Hematopoietic multipotent progenitor cell treated with erythropoietin and hydrocortisone succinate and interleukin-3 and kit ligand, for 15 days (in vitro differentiated cells): Measurements from ENCODE around the gene PWP2.
"Not testable (repeated sequence)": the region's sequence is repeated elsewhere in the genome, so short reads cannot be mapped to it uniquely, and the experiment has no call there.

Experiments used
- DNase-seq: peaks from one replicate; pipeline ENCODE4 v3.0.0-alpha.2; 2015; ENCODE audit warnings: low spot score

The PWP2 gene

DNA sequence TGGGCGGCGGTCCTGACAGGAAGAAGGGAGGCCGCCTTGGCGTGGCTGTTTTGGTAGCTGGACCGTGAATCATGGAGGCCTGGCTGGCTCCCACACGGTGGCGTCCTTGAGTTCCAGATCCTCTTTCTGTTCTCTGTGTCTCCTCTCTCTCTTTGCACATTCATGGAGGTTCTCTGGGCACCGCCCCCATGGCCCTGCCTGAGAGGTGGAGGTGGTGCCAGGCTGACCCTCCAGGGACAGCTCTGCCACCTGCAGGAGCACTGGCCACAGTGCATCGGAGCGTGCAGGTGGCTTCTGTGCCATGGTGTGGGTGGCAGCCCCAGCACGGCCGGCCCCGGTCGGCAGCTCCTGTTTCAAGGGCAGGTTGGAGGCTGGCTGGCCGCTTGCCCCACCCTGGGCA lies 30.8 kb downstream of the PWP2 start:
- not testable (repeated sequence) for DNase-seq

- not testable (repeated sequence) for DNase-seq
Measured at GRCh38 chr21:44139787-44140551, 32.8 kb downstream of the PWP2 start.

GRCh38 chr21:44140552-44140932 lies 33.3 kb downstream of the PWP2 start:
- not testable (repeated sequence) for DNase-seq

DNA sequence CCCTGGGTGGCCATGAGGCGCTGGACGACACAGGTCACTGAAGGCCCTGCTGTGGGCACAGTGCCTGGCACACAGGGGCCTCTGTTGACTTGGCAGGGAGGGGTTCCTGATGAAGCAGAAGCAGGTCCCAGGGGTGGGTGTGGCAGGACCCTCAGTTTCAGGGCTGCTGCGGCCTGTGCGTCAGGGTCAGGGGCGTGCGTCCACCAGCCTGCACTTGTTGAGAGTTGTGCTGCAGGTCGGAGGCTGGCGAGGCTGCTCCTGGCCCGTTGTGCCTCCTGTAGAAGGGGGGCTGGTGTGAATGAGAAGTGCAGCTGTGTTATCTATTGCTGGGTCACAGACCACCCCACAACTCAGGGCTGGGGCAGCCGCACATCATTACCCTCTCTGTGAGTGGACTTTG lies 35.3 kb downstream of the PWP2 start:
- DNase-seq = not testable (repeated sequence)

DNA sequence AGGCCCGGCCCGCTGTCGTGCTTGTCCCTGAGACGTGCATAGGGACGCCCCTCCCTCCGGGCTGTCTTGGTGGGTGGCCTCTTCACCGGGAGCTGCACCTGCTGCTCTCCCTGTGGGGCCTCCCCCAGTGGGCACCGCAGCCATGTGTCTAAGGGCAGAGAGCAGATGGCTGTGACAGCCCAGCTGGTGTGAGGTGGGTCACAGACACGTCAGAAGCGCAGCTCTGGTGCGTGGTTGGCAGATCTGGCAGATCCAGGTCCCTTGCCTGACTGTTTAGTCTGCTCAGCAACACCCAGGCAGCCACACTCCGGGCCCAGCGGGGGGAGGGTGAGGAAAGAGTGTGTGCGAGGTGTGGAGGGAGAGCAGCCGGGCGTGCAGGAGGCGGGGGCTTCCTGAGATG lies 36.2 kb downstream of the PWP2 start:
- DNase-seq = not testable (repeated sequence)

GRCh38 chr21:44143996-44144395 lies 36.8 kb downstream of the PWP2 start:
- DNase-seq = not testable (repeated sequence)

GRCh38 chr21:44144784-44145602 lies 37.8 kb downstream of the PWP2 start:
- not testable (repeated sequence) for DNase-seq

DNA sequence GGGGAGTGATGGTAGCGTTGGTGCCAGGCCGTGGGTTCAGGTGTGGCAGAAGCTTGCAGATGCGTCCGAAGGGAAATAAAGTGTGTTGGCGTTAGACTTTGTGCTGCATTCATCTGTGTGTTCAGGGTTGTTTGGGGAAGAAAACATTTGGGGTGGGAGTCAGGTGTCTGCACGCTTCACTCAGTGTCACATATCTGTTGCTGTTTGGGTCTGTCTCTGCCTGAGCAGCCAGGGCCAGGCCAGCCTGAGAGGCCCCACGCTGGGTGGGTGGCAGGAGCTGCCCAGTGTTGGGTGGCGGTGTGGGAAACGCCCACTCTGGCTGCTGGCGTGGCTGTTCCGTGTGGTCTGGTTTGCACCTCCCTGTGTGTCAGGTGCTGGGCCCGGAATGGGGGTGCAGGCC lies 38.4 kb downstream of the PWP2 start:
- not testable (repeated sequence) for DNase-seq

GRCh38 chr21:44147108-44147507 lies 39.9 kb downstream of the PWP2 start:
- not testable (repeated sequence) for DNase-seq

DNA sequence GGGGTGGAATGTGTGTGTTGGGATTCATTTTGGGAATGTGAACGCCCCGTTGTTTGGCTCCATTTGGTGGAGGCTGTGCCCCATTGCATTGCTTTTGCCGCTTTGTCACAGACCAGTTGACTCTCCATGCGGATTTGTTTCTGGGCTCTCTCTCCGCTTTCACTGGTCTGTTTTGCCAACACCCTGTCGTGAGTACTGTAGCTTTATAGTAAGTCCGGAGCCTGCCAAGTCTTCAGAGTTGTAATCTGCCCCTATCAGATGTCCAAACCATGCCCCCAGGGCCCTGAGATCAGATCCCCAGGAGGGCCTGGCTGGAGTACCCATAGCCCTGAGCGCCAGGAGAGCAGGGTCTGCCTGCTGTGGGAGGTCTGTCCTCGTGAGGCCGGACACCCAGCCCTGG lies 43.1 kb downstream of the PWP2 start:
- DNase-seq = not testable (repeated sequence)

DNA sequence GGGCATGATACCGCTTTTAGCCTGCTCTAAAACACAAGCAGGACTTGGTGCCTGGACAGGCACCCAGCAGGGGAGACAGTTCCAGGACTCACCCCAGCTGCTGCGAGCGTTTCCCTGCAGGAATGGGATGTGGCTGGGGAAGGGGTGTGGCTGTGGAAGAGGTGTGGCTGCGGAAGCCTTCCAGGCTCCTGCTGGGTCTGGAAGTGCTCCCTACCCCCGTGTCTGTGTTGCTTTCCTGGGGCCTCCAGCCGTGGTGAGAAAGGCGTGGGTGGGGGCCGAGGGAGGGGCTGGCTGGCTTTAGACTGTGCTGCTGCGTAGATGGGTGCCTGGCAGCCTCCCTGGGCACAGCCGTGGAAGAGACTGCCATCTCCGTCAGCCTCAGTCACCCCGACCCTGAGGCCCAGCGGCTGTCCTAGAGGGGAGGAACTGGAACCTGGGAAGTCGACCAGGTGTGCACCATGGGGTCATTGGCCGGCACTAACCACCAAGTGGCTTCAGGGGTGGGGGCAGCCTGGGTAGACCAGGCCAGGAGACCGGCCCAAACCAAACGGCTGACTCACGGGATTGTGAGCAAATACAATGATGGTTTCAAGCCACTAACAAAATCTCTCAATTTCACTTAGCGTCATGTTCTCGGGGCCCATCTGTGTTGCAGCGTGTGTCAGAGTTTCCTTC lies 46.2 kb downstream of the PWP2 start:
- not testable (repeated sequence) for DNase-seq

- DNase-seq = not testable (repeated sequence)
Measured at GRCh38 chr21:44153889-44154228, 46.7 kb downstream of the PWP2 start.

DNA sequence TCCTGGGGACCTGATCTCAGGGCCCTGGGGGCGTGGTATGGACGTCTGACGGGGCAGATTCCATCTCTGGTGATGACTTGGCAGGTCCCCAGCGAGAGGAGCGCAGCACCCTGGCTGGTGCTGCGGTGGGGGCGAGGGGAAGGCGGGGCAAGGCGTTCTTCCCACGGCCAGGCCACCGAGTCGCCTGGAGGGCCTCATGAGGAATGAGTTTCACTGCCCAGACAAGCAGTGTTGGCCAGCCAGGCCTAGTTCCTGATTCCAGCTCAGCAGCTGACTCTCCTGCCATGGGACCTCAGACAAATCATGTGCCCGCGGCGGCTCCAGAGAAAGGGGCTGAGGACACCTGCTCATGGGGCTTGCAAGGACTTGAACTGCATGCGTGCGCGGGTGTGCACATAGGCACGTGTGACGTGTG lies 47.6 kb downstream of the PWP2 start:
- DNase-seq = not testable (repeated sequence)

DNA sequence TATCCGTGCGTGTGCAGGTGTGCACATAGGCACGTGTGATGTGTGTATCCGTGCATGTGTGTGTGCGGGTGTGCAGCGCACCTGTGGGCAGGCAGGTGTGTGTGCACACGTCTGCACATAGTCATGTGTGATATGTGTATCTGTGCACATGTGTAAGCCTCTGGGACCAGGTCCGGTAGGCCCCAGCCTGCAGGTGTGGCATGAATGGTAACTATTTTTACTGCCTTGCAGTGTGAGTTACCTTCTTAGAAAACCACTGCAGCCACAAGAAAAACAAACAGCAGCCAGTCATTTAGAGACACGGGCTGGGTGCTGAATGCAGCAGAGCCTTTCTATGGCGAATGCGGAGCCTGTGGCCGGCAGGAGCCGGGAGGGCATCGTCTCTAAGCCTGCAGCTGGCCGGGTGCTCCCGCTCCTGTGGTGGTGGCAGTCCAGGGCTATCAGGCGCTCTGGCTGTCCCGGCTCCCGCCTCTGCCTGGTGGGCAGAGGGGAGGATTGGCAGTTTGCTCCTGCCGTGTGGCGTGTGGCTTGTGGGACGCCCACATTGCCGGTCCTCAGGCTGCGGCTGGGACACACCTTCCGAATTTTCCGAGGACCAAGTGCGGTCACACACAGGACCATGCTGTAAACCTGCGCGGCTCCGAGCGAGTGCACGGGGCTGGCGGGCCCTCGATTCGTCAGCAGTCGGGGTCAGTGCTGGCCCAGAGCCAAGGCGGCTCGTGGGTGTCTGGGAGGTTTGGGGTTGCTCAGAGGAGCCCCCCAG lies 48.2 kb downstream of the PWP2 start:
- DNase-seq = not testable (repeated sequence)

GRCh38 chr21:44155994-44156380 lies 48.8 kb downstream of the PWP2 start:
- DNase-seq = not testable (repeated sequence)

DNA sequence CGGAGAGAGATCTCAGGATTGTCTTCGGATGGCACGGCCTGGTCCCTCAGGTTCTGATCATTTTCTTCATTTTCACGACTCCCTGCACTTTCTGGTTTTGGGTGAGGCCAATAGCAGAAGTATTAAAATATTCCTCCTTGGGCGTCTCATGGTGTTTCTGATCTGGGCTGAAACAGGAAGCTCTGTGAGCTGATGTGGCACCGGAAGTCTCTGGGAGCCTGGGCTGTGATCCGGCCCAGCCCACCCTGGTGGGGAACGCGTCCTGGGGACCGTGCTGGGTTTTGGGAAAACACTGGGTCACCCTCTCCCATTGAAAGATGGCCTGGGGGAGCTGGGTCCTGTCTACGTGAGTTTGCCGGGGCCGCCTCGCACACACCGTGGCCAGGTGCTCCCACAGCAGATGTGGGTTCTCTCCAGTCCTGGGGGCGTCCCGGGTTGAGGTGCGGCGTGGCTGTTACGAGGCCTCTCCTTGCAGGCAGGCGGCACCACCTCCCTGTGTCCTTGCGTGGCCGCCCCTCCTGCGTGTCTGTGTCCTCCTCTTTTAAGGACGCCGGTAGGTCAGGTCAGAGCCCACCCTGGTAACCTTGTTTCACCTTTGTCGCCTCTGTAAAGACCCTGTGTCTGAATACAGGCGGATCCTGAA lies 50.4 kb downstream of the PWP2 start:
- not testable (repeated sequence) for DNase-seq

- not testable (repeated sequence) for DNase-seq
Measured at GRCh38 chr21:44158082-44158468, 50.9 kb downstream of the PWP2 start.

- DNase-seq = not testable (repeated sequence)
Measured at GRCh38 chr21:44159349-44160297, 52.4 kb downstream of the PWP2 start.

DNA sequence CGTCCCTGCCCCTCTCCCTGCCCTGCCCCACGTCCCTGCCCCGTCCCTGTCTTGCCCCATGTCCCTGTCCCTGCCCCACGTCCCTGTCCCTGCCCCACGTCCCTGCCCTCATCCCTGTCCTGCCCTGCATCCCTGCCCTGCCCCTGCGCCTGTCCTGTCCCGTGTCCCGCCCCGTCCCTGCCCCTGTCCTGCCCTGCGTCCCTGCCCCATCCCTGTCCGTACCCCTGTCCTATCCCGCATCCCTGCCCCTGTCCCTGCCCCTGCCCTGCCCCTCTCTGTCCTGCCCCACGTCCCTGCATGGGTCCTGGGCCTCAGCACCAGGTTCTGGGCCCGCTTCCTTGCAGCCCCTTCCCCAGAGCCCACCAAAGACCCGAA lies 53.1 kb downstream of the PWP2 start:
- not testable (repeated sequence) for DNase-seq

GRCh38 chr21:44160821-44161220 lies 53.6 kb downstream of the PWP2 start:
- DNase-seq = not testable (repeated sequence)
